GM10248 (cell line): ENCODE results near the gene EGR4.

Experiments used
- CTCF ChIA-PET: fragments of 300-600 bp; sonication (Branson Sonifier 250); formaldehyde crosslinking; extraction: SDS; loops from one replicate; lab custom pipeline; 2021; ENCODE audit warnings: antibody characterized with exemption; lab: Yijun Ruan, JAX
- POLR2A ChIA-PET: fragments of 350-650 bp; sonication (Branson Sonifier 250); formaldehyde crosslinking; extraction: SDS; loops from one replicate; lab custom pipeline; 2020; ENCODE audit warnings: antibody characterized with exemption; lab: Yijun Ruan, JAX
- DNase-seq: peaks from one replicate; pipeline ENCODE4 v3.0.0; 2012; ENCODE audit errors: extremely low spot score
- CTCF ChIP-seq: IDR thresholded peaks from 2 replicates; pipeline ENCODE4 v1.5.1; 2012; ENCODE audit warnings: mild to moderate bottlenecking, low read depth; ENCODE audit errors: extremely low read depth, missing control alignments, control extremely low read depth

The EGR4 gene

GRCh38 chr2:73254343-73255006 is 38.9 kb downstream of the EGR4 start:
- DNase-seq: no peak
- CTCF ChIA-PET: interaction anchor here (1.2 to 3.2 kb wide), 3 partner anchors 16 to 36 kb away, joined by 3 to 17 read pairs (median 7); partner anchors contain the start of gene PRADC1

GRCh38 chr2:73253901-73254300 is 39.4 kb downstream of the EGR4 start:
- DNase-seq: no peak
- no peak for TF ChIP-seq CTCF
- POLR2A ChIA-PET: no interaction called here
- CTCF ChIA-PET: interaction anchor here (1.2 to 3.2 kb wide), 4 partner anchors 16 to 37 kb away, joined by 3 to 17 read pairs (median 5); partner anchors contain the start of gene PRADC1

More at GRCh38 chr2:73254343-73255006, 38.9 kb downstream of the EGR4 start:
- TF ChIP-seq CTCF: no peak
- POLR2A ChIA-PET: interaction anchor here (0.5 to 1.0 kb wide), 2 partner anchors 10 to 475 kb away, joined by 3 to 4 read pairs; no protein-coding TSS in a partner anchor

- no peak for DNase-seq
- POLR2A ChIA-PET: no interaction called here
- TF ChIP-seq CTCF: no peak
- CTCF ChIA-PET: interaction anchor here (1.6 to 3.2 kb wide), 3 partner anchors 15 to 37 kb away, joined by 3 to 17 read pairs (median 7); no protein-coding TSS in a partner anchor
Observed at GRCh38 chr2:73253400-73253799, 39.9 kb downstream of the EGR4 start.

GRCh38 chr2:73252238-73253027 is 40.9 kb downstream of the EGR4 start:
- ChIA-PET CTCF (interaction anchor here (1.2 to 2.4 kb wide), 3 partner anchors 14 to 38 kb away, joined by 3 to 7 read pairs (median 3); no protein-coding TSS in a partner anchor), POLR2A (no interaction called here)
- DNase-seq: no peak
- TF ChIP-seq CTCF: no peak

- TF ChIP-seq CTCF: no peak
- no peak for DNase-seq
- ChIA-PET CTCF (interaction anchor here (1.2 to 1.5 kb wide), 3 partner anchors 14 to 39 kb away, joined by 3 to 6 read pairs (median 3); no protein-coding TSS in a partner anchor), POLR2A (interaction anchor here (0.8 kb wide), 1 partner anchor 17 kb away, joined by 4 read pairs; the partner anchor contains the start of gene CCT7)
Observed at GRCh38 chr2:73250872-73251846, 42.2 kb downstream of the EGR4 start.

- ChIA-PET POLR2A (no interaction called here), CTCF (interaction anchor here (0.7 to 1.5 kb wide), 2 partner anchors 12 to 19 kb away, joined by 4 to 6 read pairs; no protein-coding TSS in a partner anchor)
- DNase-seq: no peak
- no peak for TF ChIP-seq CTCF
Observed at GRCh38 chr2:73249636-73250035, 43.7 kb downstream of the EGR4 start.
